ENCODE data around the gene C9orf152. TPM values are rescaled to one million over a fixed set of nuclear protein-coding genes. Genes with fewer than 3 reads are reported as not detected.
"Not testable (repeated sequence)": the region's sequence is repeated elsewhere in the genome, so short reads cannot be mapped to it uniquely, and the experiment has no call there.

Gene C9orf152
- total RNA-seq, 2 donors from 2014 or later, result 54.3 to 62.0 TPM

GRCh38 chr9:110220809-110221208, 12.8 kb upstream of the C9orf152 start:
- peak; percentile 96 for ATAC-seq
- intact Hi-C loops (cut with DNase I, micrococcal nuclease), result no loop called here

GRCh38 chr9:110217656-110218099, 9.7 kb upstream of the C9orf152 start:
- ATAC-seq, result no peak
- intact Hi-C loops (cut with DNase I, micrococcal nuclease), result loop anchor here in 1 of 2 donors (5.0 kb wide), 1 partner anchor 35 kb away; no protein-coding TSS in a partner anchor
- no peak for DNase-seq

More at GRCh38 chr9:110220809-110221208, 12.8 kb upstream of the C9orf152 start:
- DNase-seq, result no peak

GRCh38 chr9:110214586-110215355, 6.8 kb upstream of the C9orf152 start:
- DNase-seq (no peak), ATAC-seq (peak; percentile 48)
- intact Hi-C loops (cut with DNase I, micrococcal nuclease), result loop anchor here in 1 of 2 donors (5.0 kb wide), 1 partner anchor 32 kb away; no protein-coding TSS in a partner anchor

DNA sequence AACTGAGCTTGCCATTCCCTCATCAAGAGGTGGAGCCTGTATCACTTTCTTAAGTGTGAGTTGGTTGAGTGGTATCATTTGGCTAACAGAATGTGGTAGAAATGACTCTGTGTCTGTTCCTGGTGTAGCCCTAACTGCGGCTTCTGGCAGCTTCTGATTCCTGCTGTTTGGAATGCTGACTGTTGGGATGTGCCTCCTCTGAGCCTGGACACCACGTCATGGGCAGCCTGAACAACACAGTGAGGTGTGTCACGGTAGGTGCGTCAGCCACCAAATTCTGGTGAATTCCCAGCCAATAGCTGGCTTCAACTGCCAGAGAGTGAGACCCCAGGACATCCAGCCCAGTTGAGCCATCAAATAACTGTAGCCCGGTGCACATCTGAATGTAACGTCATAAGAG, 6.1 kb upstream of the C9orf152 start:
- DNase-seq (no peak), ATAC-seq (peak; percentile 56)
- intact Hi-C loops (cut with DNase I, micrococcal nuclease), result no loop called here

- DNase-seq (no peak), ATAC-seq (peak; percentile 50)
- intact Hi-C loops (cut with DNase I, micrococcal nuclease), result no loop called here
These were observed 5.6 kb upstream of the C9orf152 start for GRCh38 chr9:110213413-110214044.

DNA sequence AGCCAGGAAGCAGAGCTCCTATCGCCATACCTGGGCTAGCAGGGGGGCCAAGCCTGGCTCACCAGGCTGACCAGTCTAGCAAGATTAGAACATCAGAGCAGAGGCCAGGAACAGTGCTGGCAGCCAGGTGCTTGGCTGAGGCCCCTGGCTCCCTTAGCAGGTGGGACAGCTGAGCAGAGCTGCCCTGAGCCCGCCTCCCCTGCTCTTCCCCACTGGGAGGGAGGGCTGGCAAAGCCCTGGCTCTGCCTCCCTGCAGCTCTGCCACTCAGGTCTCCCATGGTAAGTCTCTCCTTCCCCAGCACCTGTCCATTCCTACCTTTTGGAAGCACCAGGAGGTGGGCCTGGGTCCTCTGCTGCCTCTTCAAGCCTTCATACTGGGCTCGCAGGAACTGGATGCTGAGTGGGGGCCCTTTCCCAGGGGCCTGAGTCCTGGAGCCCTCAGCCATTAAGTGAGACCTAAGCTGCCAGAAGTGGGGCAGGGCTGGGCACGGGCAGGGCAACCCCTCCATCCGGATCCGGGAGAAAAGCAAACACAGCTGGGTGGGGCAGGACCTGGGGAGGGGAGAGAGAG, 803 bp downstream of the C9orf152 start:
- ATAC-seq, result peak; percentile 78
- DNase-seq, result peak; percentile 77 to 86

GRCh38 chr9:110206389-110206788, 1.6 kb downstream of the C9orf152 start:
- intact Hi-C loops (cut with DNase I, micrococcal nuclease), result no loop called here

More for the DNA sequence above, 803 bp downstream of the C9orf152 start:
- intact Hi-C loops (cut with DNase I, micrococcal nuclease), result no loop called here

GRCh38 chr9:110205612-110206011, 2.3 kb downstream of the C9orf152 start:
- peak; percentile 55 for ATAC-seq

More at GRCh38 chr9:110206389-110206788, 1.6 kb downstream of the C9orf152 start:
- DNase-seq (peak; percentile 60 to 61), ATAC-seq (peak; percentile 23)

DNA sequence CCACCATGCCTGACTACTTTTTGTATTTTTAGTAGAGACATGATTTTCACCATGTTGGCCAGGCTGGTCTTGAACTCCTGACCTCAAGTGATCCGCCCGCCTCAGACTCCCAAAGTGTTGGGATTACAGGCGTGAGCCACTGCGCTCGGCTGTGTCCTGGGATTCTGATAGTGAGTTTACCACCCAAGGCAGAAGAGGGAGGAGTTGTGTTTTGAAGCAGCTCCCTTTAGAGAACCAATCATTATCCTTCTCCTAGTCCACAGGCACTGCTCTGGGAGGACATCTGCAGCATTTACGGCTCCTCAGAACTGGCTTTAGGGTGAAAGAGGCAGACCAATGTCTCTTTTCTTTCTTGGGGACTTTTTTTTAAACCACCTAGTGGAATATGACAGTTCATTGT, 5.7 kb downstream of the C9orf152 start:
- intact Hi-C loops (cut with DNase I, micrococcal nuclease), result no loop called here
- peak; percentile 12 for ATAC-seq
- no peak for DNase-seq

More at GRCh38 chr9:110205612-110206011, 2.3 kb downstream of the C9orf152 start:
- intact Hi-C loops (cut with DNase I, micrococcal nuclease), result not testable (repeated sequence)
- DNase-seq, result peak; percentile 52 to 62

GRCh38 chr9:110199643-110200042, 8.3 kb downstream of the C9orf152 start:
- DNase-seq, result no peak
- ATAC-seq, result peak; percentile 70
- intact Hi-C loops (cut with DNase I, micrococcal nuclease), result no loop called here

GRCh38 chr9:110198357-110198756, 9.6 kb downstream of the C9orf152 start:
- intact Hi-C loops (cut with DNase I, micrococcal nuclease), result no loop called here
- no peak for ATAC-seq

DNA sequence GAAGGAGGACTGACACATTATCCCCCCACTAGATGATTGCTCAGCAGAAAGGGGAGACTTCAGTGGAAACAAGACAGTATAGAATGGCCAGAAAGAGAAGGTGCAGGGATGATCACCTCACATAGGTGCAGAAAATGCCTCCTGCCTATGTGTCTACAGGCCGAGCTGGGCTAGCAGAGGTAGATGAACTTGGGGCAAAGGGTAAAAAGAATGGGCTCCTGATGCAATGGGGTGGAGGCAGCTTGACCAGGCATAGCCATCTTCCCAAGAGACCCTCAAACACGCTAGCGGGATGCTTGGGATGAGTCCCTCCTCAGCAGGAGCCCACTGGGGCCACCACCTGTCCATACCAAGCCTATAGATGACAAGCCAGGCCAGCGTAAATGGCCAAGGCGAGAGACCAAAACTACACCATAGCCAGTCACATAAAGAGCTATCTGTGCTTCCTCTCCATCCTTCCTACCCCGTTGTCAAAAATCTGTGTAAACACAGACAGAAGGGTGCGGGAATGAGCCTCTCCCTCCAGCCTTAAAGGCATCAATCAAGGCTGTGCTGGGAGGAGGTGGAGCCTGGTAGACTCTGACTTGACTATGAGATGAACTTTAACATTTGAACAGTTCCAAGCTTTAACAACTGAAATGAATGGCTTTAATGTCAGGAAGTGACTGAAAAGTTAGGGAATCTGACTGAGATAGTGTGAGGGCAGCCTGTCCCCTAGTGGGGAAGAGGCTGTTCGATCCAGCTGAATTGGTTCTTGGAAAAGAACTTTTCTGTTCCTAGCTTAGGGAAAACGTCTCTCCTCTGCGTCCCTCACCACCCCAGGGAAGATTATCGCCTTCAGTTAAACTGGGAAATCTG, 10.4 kb downstream of the C9orf152 start:
- DNase-seq (peak; percentile 49 to 68), ATAC-seq (peak; percentile 67)
- intact Hi-C loops (cut with DNase I, micrococcal nuclease), result no loop called here

More at GRCh38 chr9:110198357-110198756, 9.6 kb downstream of the C9orf152 start:
- DNase-seq, result no peak

- ATAC-seq; DNase-seq; intact Hi-C loops (cut with DNase I, micrococcal nuclease): not testable (repeated sequence)
These were observed 11.9 kb downstream of the C9orf152 start for GRCh38 chr9:110196084-110196499.

DNA sequence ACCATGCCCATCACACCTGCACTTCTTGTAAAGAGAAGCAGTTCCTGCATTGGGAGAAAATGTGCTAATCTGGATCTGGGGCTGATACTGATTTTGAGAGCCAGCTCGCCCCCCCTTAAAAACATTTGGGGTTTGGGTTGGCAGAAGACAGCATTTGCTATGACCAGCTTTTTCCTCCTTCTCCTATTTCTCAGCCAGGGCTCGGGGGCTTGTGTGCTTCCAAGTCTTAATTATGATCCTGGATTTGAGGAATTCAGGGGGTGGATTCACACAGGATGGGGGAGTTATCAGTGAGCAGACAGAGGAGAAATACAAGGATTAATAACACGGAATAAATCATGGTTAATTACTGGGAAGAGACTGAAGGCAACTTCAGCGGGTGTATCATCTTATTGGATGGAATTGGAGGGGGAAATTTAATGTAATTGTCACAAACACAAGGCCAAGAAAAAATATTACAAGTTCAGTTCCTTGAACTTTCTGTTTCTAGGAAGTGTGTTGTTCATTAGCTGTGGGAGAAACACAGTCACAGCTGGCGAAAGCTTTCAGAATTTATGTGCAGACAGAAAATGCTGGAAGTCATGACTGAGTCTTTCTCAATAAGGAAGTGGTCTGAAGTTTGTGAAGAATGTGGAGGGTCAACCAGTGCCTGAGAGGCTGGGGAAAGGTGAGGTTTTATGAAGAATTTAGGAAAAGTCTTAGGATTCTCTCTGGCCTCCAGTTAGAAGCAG, 15.3 kb downstream of the C9orf152 start:
- intact Hi-C loops (cut with DNase I, micrococcal nuclease), result no loop called here
- no peak for DNase-seq
- no peak for ATAC-seq

GRCh38 chr9:110191615-110192014, 16.3 kb downstream of the C9orf152 start:
- no peak for ATAC-seq
- DNase-seq, result no peak
- intact Hi-C loops (cut with DNase I, micrococcal nuclease), result no loop called here

DNA sequence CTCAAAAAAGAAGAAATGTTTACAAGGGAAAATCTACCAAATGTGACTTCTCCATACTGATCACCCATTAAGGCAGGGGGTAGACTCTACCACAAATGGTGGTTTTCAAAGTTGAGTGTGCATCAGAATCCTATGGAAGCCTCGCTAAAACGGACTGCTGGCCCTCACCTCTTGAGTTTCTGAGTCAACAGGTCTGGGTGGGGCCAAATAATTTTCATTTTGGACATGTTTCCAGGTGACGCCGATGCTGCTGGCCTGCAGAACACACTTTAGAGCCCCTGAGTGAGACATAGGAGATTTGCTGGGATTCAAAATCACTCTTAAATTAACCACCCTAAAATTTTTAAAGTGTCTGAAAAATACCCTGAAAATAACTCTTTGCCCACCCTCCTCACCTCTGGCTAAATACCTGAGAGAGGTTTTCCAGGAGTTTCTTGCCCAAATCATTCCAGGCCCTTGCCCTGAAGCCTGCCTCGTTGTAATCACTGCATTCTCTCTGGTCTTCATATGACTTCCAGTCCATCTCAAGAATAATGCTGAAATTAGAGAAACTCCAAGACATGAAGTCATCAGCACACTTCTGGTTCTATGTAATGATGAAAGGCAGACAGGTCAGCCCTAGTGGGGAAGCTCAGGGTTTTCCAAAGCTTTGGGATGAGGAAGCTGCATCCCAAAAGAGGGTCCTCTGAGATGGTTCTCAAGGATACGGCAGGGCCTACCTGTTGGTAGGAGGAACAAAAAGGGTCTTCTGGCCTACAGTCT, 18.2 kb downstream of the C9orf152 start:
- DNase-seq (no peak), ATAC-seq (no peak)
- intact Hi-C loops (cut with DNase I, micrococcal nuclease), result no loop called here

- DNase-seq, result peak; percentile 65 to 88
- intact Hi-C loops (cut with DNase I, micrococcal nuclease), result no loop called here
- ATAC-seq, result peak; percentile 94
These were observed 19.0 kb downstream of the C9orf152 start for GRCh38 chr9:110188991-110189390.

All from left colon (tissue), 2 donors.